A673 (cell line): ENCODE results near the gene SRD5A1.

Source experiments
- EZH2 ChIP-seq: fragments of 200-600 bp; sonication (generic); IDR thresholded peaks from 2 replicates; pipeline ENCODE4 v1.6.1; 2017; ENCODE audit warnings: borderline replicate concordance, low read depth, mild to moderate bottlenecking, mixed read lengths, antibody characterized with exemption, low read length; ENCODE audit not compliant: poor library complexity, severe bottlenecking
- TF ChIP-seq, protein P1 (sequence below): fragments of 300-800, 200-600 bp; sonication (generic); conservative IDR thresholded peaks from 2 replicates; pipeline ENCODE4 v1.5.1; 2017; ENCODE audit warnings: low read depth, mild to moderate bottlenecking, antibody characterized with exemption, low read length, moderate library complexity, mixed read lengths

DNA sequence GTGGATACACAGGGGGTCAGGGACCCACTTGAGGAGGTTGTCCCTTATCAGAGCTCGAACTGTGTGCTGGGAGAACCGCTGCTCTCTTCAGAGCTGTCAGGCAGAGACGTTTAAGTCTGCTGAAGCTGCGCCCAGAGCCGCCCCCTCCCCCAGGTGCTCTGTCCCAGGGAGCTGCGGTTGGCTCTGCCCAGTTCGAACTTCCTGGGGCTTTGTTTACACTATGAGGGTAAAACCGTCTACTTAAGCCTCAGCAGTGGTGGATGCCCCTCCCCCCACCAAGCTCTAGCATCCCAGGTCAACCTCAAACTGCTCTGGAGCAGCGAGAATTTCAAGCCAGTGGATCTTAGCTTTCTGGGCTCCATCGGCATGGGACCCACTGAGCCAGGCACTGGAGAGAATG lies 15.9 kb downstream of the SRD5A1 start:
- no peak for TF ChIP-seq EZH2
- TF ChIP-seq, protein P1, sequence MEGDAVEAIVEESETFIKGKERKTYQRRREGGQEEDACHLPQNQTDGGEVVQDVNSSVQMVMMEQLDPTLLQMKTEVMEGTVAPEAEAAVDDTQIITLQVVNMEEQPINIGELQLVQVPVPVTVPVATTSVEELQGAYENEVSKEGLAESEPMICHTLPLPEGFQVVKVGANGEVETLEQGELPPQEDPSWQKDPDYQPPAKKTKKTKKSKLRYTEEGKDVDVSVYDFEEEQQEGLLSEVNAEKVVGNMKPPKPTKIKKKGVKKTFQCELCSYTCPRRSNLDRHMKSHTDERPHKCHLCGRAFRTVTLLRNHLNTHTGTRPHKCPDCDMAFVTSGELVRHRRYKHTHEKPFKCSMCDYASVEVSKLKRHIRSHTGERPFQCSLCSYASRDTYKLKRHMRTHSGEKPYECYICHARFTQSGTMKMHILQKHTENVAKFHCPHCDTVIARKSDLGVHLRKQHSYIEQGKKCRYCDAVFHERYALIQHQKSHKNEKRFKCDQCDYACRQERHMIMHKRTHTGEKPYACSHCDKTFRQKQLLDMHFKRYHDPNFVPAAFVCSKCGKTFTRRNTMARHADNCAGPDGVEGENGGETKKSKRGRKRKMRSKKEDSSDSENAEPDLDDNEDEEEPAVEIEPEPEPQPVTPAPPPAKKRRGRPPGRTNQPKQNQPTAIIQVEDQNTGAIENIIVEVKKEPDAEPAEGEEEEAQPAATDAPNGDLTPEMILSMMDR: no peak
